SJCRH30 (cell line): ENCODE measurements around the gene GLYATL1. TPM values are rescaled to one million over a fixed set of nuclear protein-coding genes. Genes with fewer than 3 reads are reported as not detected.

Source experiments
- DNase-seq, 2 experiments: peaks; one replicate each; pipeline ENCODE4 v3.0.0-alpha.2; 2015 to 2020
- H3K27ac ChIP-seq: fragments of 250-450 bp; sonication (Bioruptor Pico); 2 replicates; pipeline ENCODE4 v1.5.1; 2020; ENCODE audit warnings: mild to moderate bottlenecking, moderate library complexity
- H3K27me3 ChIP-seq: fragments of 250-450 bp; sonication (Bioruptor Pico); 2 replicates; pipeline ENCODE4 v1.5.1; 2020; ENCODE audit warnings: mild to moderate bottlenecking, moderate library complexity
- H3K36me3 ChIP-seq: fragments of 250-450 bp; sonication (Bioruptor Pico); 2 replicates; pipeline ENCODE4 v1.5.1; 2020; ENCODE audit warnings: mild to moderate bottlenecking, moderate library complexity
- H3K4me1 ChIP-seq: fragments of 250-450 bp; sonication (Bioruptor Pico); 2 replicates; pipeline ENCODE4 v1.5.1; 2020; ENCODE audit warnings: mild to moderate bottlenecking, moderate library complexity
- H3K4me3 ChIP-seq: fragments of 250-450 bp; sonication (Bioruptor Pico); 2 replicates; pipeline ENCODE4 v1.5.1; 2020; ENCODE audit warnings: mild to moderate bottlenecking, moderate library complexity
- H3K9me3 ChIP-seq: fragments of 250-450 bp; sonication (Bioruptor Pico); replicated peaks from 2 replicates; pipeline ENCODE4 v1.5.1; 2020; ENCODE audit warnings: mild to moderate bottlenecking, moderate library complexity
- total RNA-seq: library from RNA; depleted of rRNA; stranded (reverse); fragments of >200 nt; shearing (Covaris generic); gene quantifications from 2 replicates; pipeline ENCODE4 v1.2.3, GENCODE V29; 2014

Gene GLYATL1
- total RNA-seq, 1 experiment from 2014 or later = not detected

DNA sequence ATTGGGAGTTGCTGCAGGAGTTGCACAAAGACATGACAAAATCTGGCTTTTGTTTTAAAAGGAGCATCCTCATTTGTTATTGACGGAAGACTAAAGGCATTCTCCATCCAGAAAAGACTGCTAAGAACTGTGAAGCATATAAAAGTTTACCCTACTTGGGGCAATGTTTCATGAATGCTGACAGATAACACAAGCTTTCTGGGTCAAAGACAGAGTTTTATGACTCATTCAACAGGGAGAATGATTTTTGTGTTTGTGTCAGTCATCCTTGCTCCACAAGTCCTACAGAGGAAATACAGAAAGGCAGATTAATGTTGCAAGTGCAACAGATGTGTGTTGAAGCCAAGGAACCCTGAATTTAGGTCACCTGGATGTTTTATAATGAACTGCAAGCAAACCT lies 2.5 kb downstream of the GLYATL1 start:
- Histone ChIP-seq H3K4me3 (no peak overlapping the region), H3K36me3 (no peaks in the 10 kb centered on the region), H3K27ac (no peak overlapping the region), H3K9me3 (no peaks in the 10 kb centered on the region), H3K27me3 (no peaks in the 10 kb centered on the region), H3K4me1 (no peaks in the 10 kb centered on the region)
- DNase-seq = no peak

DNA sequence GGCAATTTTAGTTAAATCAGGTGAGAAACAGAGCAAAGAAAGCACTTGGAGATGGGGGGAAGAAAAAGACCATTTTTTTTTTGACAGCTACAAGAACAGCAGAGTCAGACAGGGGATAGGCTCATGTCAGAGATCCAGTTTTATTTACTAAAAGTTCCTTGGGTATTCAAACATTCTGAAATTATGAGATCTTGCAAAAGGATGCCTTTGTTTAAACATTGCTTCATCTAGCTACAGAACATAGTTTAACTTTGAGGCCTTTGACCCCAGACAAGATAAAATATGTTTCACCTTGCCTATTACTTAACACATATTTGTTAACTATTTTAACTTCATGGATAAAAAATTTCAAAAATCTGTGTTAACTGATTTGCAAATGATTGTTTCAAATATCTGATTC lies 6.4 kb downstream of the GLYATL1 start:
- Histone ChIP-seq H3K4me1 (no peaks in the 10 kb centered on the region), H3K9me3 (no peaks in the 10 kb centered on the region), H3K4me3 (no peak overlapping the region), H3K36me3 (no peaks in the 10 kb centered on the region), H3K27me3 (no peaks in the 10 kb centered on the region), H3K27ac (no peak overlapping the region)
- DNase-seq = no peak

DNA sequence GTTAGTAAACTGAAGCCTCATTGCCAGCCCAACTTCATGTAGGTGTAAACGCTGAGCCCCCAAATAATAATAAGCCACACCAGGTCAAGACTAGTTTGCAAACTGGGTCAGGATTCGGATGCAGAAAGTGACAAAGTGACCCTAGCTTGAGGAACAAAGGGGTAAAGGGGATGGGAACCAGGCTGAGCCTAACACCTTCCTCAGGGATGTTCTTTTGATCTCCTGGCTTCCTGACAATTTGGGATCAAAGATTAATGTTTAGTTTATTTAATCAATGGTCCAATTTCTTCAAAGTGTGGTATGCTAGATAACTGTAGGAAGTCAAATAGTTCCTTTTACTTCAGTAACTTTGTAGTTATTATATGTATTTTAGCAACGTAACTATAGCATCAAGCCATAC lies 9.9 kb downstream of the GLYATL1 start:
- Histone ChIP-seq H3K27ac (no peak overlapping the region), H3K9me3 (no peaks in the 10 kb centered on the region), H3K4me1 (no peaks in the 10 kb centered on the region), H3K4me3 (no peak overlapping the region), H3K36me3 (no peaks in the 10 kb centered on the region), H3K27me3 (no peaks in the 10 kb centered on the region)
- DNase-seq = no peak

DNA sequence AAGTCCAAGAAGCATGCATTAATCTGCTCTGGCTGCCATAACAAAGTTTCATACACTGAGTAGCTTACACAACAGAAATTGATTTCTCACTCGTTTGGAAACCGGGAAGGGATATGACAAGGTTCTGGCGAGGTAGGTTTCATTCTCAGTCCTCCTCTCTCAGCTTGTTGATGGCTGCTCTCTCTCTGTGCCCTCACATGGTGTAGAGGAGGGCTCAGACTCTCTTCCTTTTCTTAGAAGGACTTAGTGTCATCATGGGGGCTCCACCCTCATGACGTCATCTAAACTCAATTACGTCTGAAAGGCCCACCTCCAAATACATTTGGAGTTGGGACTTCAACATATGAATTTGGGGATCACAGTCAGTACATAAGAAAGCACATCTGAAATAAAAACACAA lies 18.6 kb downstream of the GLYATL1 start:
- H3K9me3 ChIP-seq = no peaks in the 10 kb centered on the region
- H3K4me3 ChIP-seq = no peak overlapping the region
- no peaks in the 10 kb centered on the region for H3K27me3 ChIP-seq
- H3K27ac ChIP-seq = no peak overlapping the region
- H3K36me3 ChIP-seq = no peaks in the 10 kb centered on the region
- no peaks in the 10 kb centered on the region for H3K4me1 ChIP-seq
- no peak for DNase-seq

DNA sequence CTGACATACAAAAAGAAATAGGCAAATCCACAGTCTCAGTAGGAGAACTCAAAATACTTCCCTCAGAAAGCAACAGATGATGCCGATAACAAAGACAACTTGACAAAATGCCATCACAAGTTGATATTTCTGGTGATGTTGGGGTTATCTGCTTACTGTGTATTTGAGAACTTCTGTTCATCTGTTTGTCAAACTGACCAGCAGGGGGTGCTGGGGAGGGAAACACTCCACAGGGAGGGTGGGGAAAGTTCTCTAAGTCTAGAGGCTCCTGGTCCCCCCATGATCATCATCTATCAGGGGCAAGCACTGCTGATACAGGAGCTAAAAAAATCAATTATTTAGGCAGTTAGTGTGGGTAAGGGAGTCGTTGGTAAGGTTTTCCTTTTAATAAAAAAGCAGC lies 19.2 kb downstream of the GLYATL1 start:
- peak; percentile 32 to 61 for DNase-seq
- Histone ChIP-seq H3K27me3 (no peaks in the 10 kb centered on the region), H3K4me3 (no peak overlapping the region), H3K4me1 (no peaks in the 10 kb centered on the region), H3K27ac (no peak overlapping the region), H3K9me3 (no peaks in the 10 kb centered on the region), H3K36me3 (no peaks in the 10 kb centered on the region)

DNA sequence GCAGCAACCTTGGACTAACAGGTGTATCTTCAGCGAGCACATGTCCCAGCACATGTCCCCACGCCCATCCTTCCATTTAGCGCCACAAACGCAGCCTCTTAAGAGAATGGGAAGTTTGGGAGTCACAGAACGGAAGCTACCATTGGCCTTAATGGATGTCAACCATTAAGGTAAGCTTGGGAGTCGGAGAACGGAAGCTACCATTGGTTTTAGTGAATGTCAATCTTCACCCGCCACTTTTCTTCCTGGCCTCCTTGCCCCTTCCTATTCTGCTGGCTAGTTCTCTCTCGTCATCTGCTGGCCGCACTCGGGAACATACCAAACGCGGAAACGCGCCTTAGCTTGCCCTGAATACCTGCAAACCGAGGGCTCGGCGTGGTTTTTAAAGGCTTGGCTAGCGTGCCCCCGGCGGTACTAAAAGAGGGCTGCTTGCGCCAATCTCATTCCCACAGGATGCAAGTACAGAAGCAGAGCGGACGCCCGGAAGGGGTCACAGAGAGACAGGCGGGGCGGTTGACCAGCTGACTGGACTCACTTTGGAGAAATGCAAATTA lies 24.3 kb downstream of the GLYATL1 start:
- Histone ChIP-seq H3K36me3 (no peaks in the 10 kb centered on the region), H3K9me3 (no peaks in the 10 kb centered on the region), H3K4me3 (no peak overlapping the region), H3K27ac (no peak overlapping the region), H3K27me3 (no peaks in the 10 kb centered on the region), H3K4me1 (no peaks in the 10 kb centered on the region)
- DNase-seq = no peak

GRCh38 chr11:58965246-58965985 lies 26.1 kb downstream of the GLYATL1 start:
- DNase-seq = no peak
- H3K4me1 ChIP-seq = no peaks in the 10 kb centered on the region
- no peak overlapping the region for H3K4me3 ChIP-seq
- no peak overlapping the region for H3K27ac ChIP-seq
- no peaks in the 10 kb centered on the region for H3K36me3 ChIP-seq
- no peaks in the 10 kb centered on the region for H3K9me3 ChIP-seq
- H3K27me3 ChIP-seq = no peaks in the 10 kb centered on the region

DNA sequence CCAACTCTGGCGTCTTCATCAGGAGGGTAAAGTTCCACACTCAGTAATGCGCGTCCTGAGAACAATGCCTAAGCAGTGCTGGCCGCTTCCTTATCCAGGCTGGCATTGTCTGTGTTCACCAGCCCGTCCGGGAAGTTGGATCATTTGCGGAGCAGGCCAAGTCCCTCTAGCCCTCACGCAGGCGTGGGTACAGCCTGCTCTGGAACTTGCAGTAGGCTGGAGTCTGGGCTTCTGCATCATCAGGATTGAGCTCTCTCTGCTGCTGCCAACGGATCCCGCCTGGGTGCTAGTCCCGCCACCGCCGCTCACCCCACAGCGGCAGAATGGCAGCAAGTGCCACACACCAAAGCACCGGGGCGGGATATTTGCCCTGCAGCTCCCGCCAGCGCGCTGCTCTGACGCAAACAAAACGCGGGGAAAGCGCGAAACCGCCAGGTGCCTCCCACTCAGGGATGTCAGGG lies 29.0 kb downstream of the GLYATL1 start:
- Histone ChIP-seq H3K4me1 (no peaks in the 10 kb centered on the region), H3K36me3 (no peaks in the 10 kb centered on the region), H3K4me3 (no peak overlapping the region), H3K9me3 (no peaks in the 10 kb centered on the region), H3K27me3 (no peaks in the 10 kb centered on the region), H3K27ac (no peak overlapping the region)
- no peak for DNase-seq

DNA sequence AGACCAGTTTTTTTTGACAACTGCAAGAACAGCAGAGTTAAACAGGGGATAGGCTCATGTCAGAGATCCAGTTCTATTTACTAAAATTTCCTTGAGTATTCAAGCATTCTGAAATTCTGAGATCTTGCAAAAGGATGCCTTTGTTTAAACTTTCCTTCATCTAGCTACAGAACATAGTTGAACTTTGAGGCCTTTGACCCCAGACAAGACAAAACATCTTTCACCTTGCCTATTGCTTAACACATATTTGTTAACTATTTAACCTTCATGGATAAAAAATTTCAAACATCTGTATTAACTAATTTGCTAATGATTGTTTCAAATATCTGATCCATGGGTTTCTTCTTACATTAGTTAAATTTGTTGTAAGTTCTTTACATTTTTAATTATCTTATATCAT lies 38.2 kb downstream of the GLYATL1 start:
- H3K4me1 ChIP-seq = no peaks in the 10 kb centered on the region
- H3K4me3 ChIP-seq = no peak overlapping the region
- H3K9me3 ChIP-seq = no peaks in the 10 kb centered on the region
- no peaks in the 10 kb centered on the region for H3K36me3 ChIP-seq
- no peak for DNase-seq
- H3K27me3 ChIP-seq = no peaks in the 10 kb centered on the region
- no peak overlapping the region for H3K27ac ChIP-seq

DNA sequence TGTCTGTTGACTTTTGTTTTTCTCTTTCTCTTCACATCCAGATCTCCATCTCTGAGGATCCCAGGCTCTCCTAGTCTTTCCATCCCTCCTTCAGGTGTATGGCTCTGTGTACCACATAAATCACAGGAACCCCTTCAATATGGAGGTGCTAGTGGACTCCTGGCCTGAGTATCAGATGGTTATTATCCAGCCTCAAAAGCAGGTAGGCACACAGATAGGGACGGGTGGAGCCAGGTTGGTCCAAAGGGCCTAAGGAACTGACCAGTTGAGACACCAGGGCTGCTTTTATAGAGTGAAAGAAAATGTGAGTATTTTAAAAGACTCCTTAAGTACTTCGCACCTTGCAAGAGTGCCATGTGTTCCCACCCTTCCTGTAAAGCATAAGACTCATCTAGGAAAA lies 39.9 kb downstream of the GLYATL1 start:
- H3K36me3 ChIP-seq = no peaks in the 10 kb centered on the region
- no peak overlapping the region for H3K27ac ChIP-seq
- H3K4me3 ChIP-seq = no peak overlapping the region
- no peaks in the 10 kb centered on the region for H3K9me3 ChIP-seq
- no peak for DNase-seq
- H3K27me3 ChIP-seq = no peaks in the 10 kb centered on the region
- no peaks in the 10 kb centered on the region for H3K4me1 ChIP-seq

DNA sequence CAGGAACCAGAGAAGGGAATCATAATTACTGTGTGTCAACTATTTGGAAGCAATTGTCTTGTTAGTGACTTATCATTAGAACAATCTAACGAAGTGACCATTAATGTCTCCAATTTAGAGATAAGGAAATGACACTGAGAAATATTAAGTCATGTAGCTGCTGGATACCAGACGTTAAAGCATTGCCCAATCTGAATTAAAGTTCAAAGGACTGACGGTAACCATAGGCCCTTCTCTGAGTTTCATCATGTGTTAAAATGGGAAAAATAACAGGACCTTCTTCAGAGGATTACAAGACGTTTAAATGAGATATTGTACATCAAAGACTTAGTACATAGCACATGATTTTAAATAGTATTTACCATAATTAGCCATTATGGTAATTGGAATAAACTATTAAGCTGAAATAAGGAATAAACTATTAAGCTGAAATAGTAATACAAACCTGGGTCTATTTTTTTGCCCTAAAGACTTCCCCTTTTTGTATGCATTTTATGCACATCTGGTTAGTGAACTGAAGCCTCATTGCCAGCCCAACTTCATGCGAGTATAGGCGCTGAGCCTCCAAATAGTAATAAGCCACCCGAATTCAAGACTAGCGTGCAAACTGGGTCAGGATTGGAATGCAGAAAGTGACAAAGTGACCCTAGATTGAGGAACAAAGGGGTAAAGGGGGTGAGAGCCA lies 41.0 kb downstream of the GLYATL1 start:
- Histone ChIP-seq H3K36me3 (no peaks in the 10 kb centered on the region), H3K4me1 (no peaks in the 10 kb centered on the region), H3K4me3 (no peak overlapping the region), H3K27me3 (no peaks in the 10 kb centered on the region), H3K9me3 (no peaks in the 10 kb centered on the region), H3K27ac (no peak overlapping the region)
- DNase-seq = no peak

DNA sequence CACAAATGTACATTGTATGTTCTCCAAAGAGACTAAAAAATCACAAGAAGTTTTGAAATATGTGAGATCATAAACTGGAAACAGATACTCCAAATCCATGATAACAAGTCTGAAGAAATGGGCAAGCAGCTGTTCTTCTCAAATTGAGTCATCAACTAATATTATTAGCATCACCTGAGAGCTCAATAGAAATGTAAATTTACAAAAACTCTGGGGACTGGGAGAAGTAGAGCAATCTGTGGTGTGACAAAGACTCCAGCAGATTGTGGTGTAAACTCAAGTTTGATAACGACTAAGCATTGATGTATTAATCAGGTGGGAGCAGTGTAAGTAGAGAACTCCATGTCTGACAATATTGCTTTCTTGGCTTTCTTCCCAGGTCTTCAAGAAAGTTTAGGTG lies 53.2 kb downstream of the GLYATL1 start:
- no peak overlapping the region for H3K4me3 ChIP-seq
- H3K9me3 ChIP-seq = no peaks in the 10 kb centered on the region
- no peaks in the 10 kb centered on the region for H3K4me1 ChIP-seq
- no peaks in the 10 kb centered on the region for H3K36me3 ChIP-seq
- no peak overlapping the region for H3K27ac ChIP-seq
- H3K27me3 ChIP-seq = no peaks in the 10 kb centered on the region
- DNase-seq = no peak

DNA sequence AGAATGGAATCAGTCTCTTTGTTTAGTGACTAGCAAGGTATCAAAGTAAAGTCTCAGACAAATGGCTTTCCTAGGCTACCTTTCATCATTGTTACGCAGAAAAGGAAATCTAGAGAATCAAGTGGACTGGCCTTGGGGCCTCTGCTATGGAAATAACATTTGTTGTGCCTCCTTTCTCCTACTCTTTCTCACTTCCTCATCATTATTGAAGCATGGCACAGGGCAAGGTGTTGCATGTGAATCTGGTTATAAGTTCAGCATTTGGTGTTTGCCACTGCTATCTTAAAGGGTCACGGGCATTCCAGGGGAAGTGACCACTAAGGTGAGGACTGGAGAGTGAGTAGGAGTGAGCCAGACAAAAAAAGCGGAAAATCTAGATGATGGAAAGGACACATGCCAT lies 54.9 kb downstream of the GLYATL1 start:
- Histone ChIP-seq H3K9me3 (no peaks in the 10 kb centered on the region), H3K4me3 (no peak overlapping the region), H3K36me3 (no peaks in the 10 kb centered on the region), H3K27me3 (no peaks in the 10 kb centered on the region), H3K27ac (no peak overlapping the region), H3K4me1 (no peaks in the 10 kb centered on the region)
- no peak for DNase-seq

DNA sequence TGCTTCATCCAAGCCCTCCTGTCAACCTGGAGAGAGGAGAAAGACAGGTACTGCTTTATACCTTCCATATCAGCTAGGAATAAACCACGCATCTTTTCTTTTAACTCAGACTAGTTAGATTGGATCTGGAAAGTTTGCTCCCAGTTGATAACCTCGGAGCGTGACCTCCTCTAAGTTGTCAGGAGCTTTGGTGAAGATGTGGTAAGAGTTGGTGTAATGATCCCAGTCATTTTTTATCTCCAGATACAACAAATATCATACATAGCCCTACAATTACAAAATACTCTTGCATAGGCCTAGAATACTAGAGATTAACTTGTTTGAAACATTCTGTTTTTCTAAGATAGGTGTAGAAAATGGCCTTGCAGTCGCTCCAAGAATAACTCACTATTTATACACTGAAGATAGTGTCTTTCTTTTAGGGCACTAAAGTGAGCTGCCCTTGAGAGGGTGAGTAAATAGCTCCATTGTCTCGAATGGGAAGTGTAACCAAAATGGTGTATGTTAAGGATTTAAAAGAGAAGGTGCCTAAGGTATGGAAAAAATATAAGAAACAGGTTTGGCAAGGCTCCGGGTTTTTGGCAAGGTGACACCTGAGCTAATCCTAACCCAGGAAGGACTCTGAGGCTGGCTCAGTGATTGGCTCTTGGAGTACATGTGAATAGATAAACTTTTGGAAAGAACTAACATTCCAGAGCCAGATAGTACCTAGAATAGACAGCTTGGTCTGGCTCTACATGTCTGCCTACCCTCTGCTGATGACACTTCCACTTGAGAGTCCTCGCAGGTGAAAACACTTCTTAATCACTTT lies 59.4 kb downstream of the GLYATL1 start:
- Histone ChIP-seq H3K36me3 (no peaks in the 10 kb centered on the region), H3K27me3 (no peaks in the 10 kb centered on the region), H3K4me1 (no peaks in the 10 kb centered on the region)

GRCh38 chr11:58999291-58999680 lies 60.0 kb downstream of the GLYATL1 start:
- H3K4me3 ChIP-seq = no peak overlapping the region
- no peaks in the 10 kb centered on the region for H3K4me1 ChIP-seq
- H3K27me3 ChIP-seq = no peaks in the 10 kb centered on the region
- no peaks in the 10 kb centered on the region for H3K36me3 ChIP-seq
- no peaks in the 10 kb centered on the region for H3K9me3 ChIP-seq
- no peak overlapping the region for H3K27ac ChIP-seq
- DNase-seq = no peak

More for the DNA sequence above, 59.4 kb downstream of the GLYATL1 start:
- Histone ChIP-seq H3K4me3 (no peak overlapping the region), H3K9me3 (no peaks in the 10 kb centered on the region), H3K27ac (no peak overlapping the region)
- no peak for DNase-seq
